ENCODE results near the gene TESMIN.

TESMIN gene

GRCh38 chr11:68735646-68736045, 15.7 kb downstream of the TESMIN start:
- Histone ChIP-seq H3K27me3 (replicated peaks; ENCODE audit: control insufficient read depth, insufficient read depth, low read length) (peaks cover 71% of the 10 kb centered on the region), H3K9ac (ENCODE audit: low read length) (no peak overlapping the region), H3K4me3 (ENCODE audit: low read length) (no peak overlapping the region), H3K36me3 (ENCODE audit: control insufficient read depth, insufficient read depth, low read length, severe bottlenecking) (no peaks in the 10 kb centered on the region), H3K9me3 (ENCODE audit: control insufficient read depth, low read length) (no peaks in the 10 kb centered on the region), H3K4me1 (ENCODE audit: control insufficient read depth, insufficient read depth, low read length) (no peaks in the 10 kb centered on the region)
- DNase-seq (ENCODE audit: low read depth), result no peak

- Histone ChIP-seq H3K9me3 (ENCODE audit: control insufficient read depth, low read length) (no peaks in the 10 kb centered on the region), H3K27me3 (replicated peaks; ENCODE audit: control insufficient read depth, insufficient read depth, low read length) (peaks cover 66% of the 10 kb centered on the region), H3K36me3 (ENCODE audit: control insufficient read depth, insufficient read depth, low read length, severe bottlenecking) (no peaks in the 10 kb centered on the region), H3K4me3 (ENCODE audit: low read length) (no peak overlapping the region), H3K4me1 (ENCODE audit: control insufficient read depth, insufficient read depth, low read length) (no peaks in the 10 kb centered on the region), H3K9ac (ENCODE audit: low read length) (no peak overlapping the region)
- no peak for DNase-seq (ENCODE audit: low read depth)
Observed at GRCh38 chr11:68735125-68735524, 16.2 kb downstream of the TESMIN start.

- Histone ChIP-seq H3K9me3 (ENCODE audit: control insufficient read depth, low read length) (no peaks in the 10 kb centered on the region), H3K9ac (ENCODE audit: low read length) (no peak overlapping the region), H3K27me3 (replicated peaks; ENCODE audit: control insufficient read depth, insufficient read depth, low read length) (peaks cover 65% of the 10 kb centered on the region), H3K4me1 (ENCODE audit: control insufficient read depth, insufficient read depth, low read length) (no peaks in the 10 kb centered on the region), H3K4me3 (ENCODE audit: low read length) (no peak overlapping the region), H3K36me3 (ENCODE audit: control insufficient read depth, insufficient read depth, low read length, severe bottlenecking) (no peaks in the 10 kb centered on the region)
- no peak for DNase-seq (ENCODE audit: low read depth)
Observed at GRCh38 chr11:68734111-68734510, 17.2 kb downstream of the TESMIN start.

GRCh38 chr11:68727783-68728182, 23.5 kb downstream of the TESMIN start:
- no peak for DNase-seq (ENCODE audit: low read depth)
- Histone ChIP-seq H3K4me1 (ENCODE audit: control insufficient read depth, insufficient read depth, low read length) (no peaks in the 10 kb centered on the region), H3K4me3 (ENCODE audit: low read length) (no peak overlapping the region), H3K9ac (ENCODE audit: low read length) (no peak overlapping the region), H3K36me3 (ENCODE audit: control insufficient read depth, insufficient read depth, low read length, severe bottlenecking) (no peaks in the 10 kb centered on the region), H3K27me3 (replicated peaks; ENCODE audit: control insufficient read depth, insufficient read depth, low read length) (peaks cover 54% of the 10 kb centered on the region), H3K9me3 (ENCODE audit: control insufficient read depth, low read length) (no peaks in the 10 kb centered on the region)

- no peak for DNase-seq (ENCODE audit: low read depth)
Observed at GRCh38 chr11:68724293-68724692, 27.0 kb downstream of the TESMIN start.

GRCh38 chr11:68722143-68722542, 29.2 kb downstream of the TESMIN start:
- Histone ChIP-seq H3K9me3 (ENCODE audit: control insufficient read depth, low read length) (peaks cover 28% of the 10 kb centered on the region), H3K36me3 (ENCODE audit: control insufficient read depth, insufficient read depth, low read length, severe bottlenecking) (no peaks in the 10 kb centered on the region), H3K27me3 (replicated peaks; ENCODE audit: control insufficient read depth, insufficient read depth, low read length) (peaks cover 67% of the 10 kb centered on the region), H3K9ac (ENCODE audit: low read length) (no peak overlapping the region), H3K4me1 (ENCODE audit: control insufficient read depth, insufficient read depth, low read length) (no peaks in the 10 kb centered on the region), H3K4me3 (ENCODE audit: low read length) (no peak overlapping the region)
- DNase-seq (ENCODE audit: low read depth), result peak; percentile 27

More at GRCh38 chr11:68724293-68724692, 27.0 kb downstream of the TESMIN start:
- Histone ChIP-seq H3K4me1 (ENCODE audit: control insufficient read depth, insufficient read depth, low read length) (no peaks in the 10 kb centered on the region), H3K4me3 (ENCODE audit: low read length) (no peak overlapping the region), H3K27me3 (replicated peaks; ENCODE audit: control insufficient read depth, insufficient read depth, low read length) (peaks cover 64% of the 10 kb centered on the region), H3K9me3 (ENCODE audit: control insufficient read depth, low read length) (peaks cover 12% of the 10 kb centered on the region), H3K36me3 (ENCODE audit: control insufficient read depth, insufficient read depth, low read length, severe bottlenecking) (no peaks in the 10 kb centered on the region), H3K9ac (ENCODE audit: low read length) (no peak overlapping the region)

GRCh38 chr11:68721075-68721474, 30.2 kb downstream of the TESMIN start:
- Histone ChIP-seq H3K27me3 (replicated peaks; ENCODE audit: control insufficient read depth, insufficient read depth, low read length) (peaks cover 73% of the 10 kb centered on the region), H3K9me3 (ENCODE audit: control insufficient read depth, low read length) (peaks cover 38% of the 10 kb centered on the region), H3K9ac (ENCODE audit: low read length) (no peak overlapping the region), H3K4me3 (ENCODE audit: low read length) (no peak overlapping the region), H3K4me1 (ENCODE audit: control insufficient read depth, insufficient read depth, low read length) (no peaks in the 10 kb centered on the region), H3K36me3 (ENCODE audit: control insufficient read depth, insufficient read depth, low read length, severe bottlenecking) (no peaks in the 10 kb centered on the region)
- DNase-seq (ENCODE audit: low read depth), result no peak

- DNase-seq (ENCODE audit: low read depth), result no peak
- Histone ChIP-seq H3K4me3 (ENCODE audit: low read length) (no peak overlapping the region), H3K9ac (ENCODE audit: low read length) (no peak overlapping the region), H3K4me1 (ENCODE audit: control insufficient read depth, insufficient read depth, low read length) (no peaks in the 10 kb centered on the region), H3K9me3 (ENCODE audit: control insufficient read depth, low read length) (peaks cover 40% of the 10 kb centered on the region), H3K36me3 (ENCODE audit: control insufficient read depth, insufficient read depth, low read length, severe bottlenecking) (no peaks in the 10 kb centered on the region), H3K27me3 (replicated peaks; ENCODE audit: control insufficient read depth, insufficient read depth, low read length) (peaks cover 86% of the 10 kb centered on the region)
Observed at GRCh38 chr11:68715456-68716122, 35.7 kb downstream of the TESMIN start.

GRCh38 chr11:68714060-68714856, 37.1 kb downstream of the TESMIN start:
- Histone ChIP-seq H3K4me3 (ENCODE audit: low read length) (no peak overlapping the region), H3K4me1 (ENCODE audit: control insufficient read depth, insufficient read depth, low read length) (no peaks in the 10 kb centered on the region), H3K36me3 (ENCODE audit: control insufficient read depth, insufficient read depth, low read length, severe bottlenecking) (no peaks in the 10 kb centered on the region), H3K27me3 (replicated peaks; ENCODE audit: control insufficient read depth, insufficient read depth, low read length) (peaks cover 84% of the 10 kb centered on the region), H3K9ac (ENCODE audit: low read length) (no peak overlapping the region), H3K9me3 (ENCODE audit: control insufficient read depth, low read length) (peaks cover 28% of the 10 kb centered on the region)
- DNase-seq (ENCODE audit: low read depth), result no peak

GRCh38 chr11:68711114-68711513, 40.2 kb downstream of the TESMIN start:
- Histone ChIP-seq H3K27me3 (replicated peaks; ENCODE audit: control insufficient read depth, insufficient read depth, low read length) (peaks cover 89% of the 10 kb centered on the region), H3K9me3 (ENCODE audit: control insufficient read depth, low read length) (peaks cover 3% of the 10 kb centered on the region), H3K4me1 (ENCODE audit: control insufficient read depth, insufficient read depth, low read length) (no peaks in the 10 kb centered on the region), H3K9ac (ENCODE audit: low read length) (no peak overlapping the region), H3K36me3 (ENCODE audit: control insufficient read depth, insufficient read depth, low read length, severe bottlenecking) (no peaks in the 10 kb centered on the region), H3K4me3 (ENCODE audit: low read length) (no peak overlapping the region)
- DNase-seq (ENCODE audit: low read depth), result no peak

- DNase-seq (ENCODE audit: low read depth), result no peak
- no peaks in the 10 kb centered on the region for H3K4me1 ChIP-seq (ENCODE audit: control insufficient read depth, insufficient read depth, low read length)
- H3K36me3 ChIP-seq (ENCODE audit: control insufficient read depth, insufficient read depth, low read length, severe bottlenecking), result no peaks in the 10 kb centered on the region
- no peak overlapping the region for H3K4me3 ChIP-seq (ENCODE audit: low read length)
- H3K9me3 ChIP-seq (ENCODE audit: control insufficient read depth, low read length), result no peaks in the 10 kb centered on the region
- peaks cover 91% of the 10 kb centered on the region for H3K27me3 ChIP-seq (replicated peaks; ENCODE audit: control insufficient read depth, insufficient read depth, low read length)
- no peak overlapping the region for H3K9ac ChIP-seq (ENCODE audit: low read length)
Observed at GRCh38 chr11:68710409-68710808, 40.9 kb downstream of the TESMIN start.
